ENCODE data around the gene SLC6A17. TPM values are rescaled to one million over a fixed set of nuclear protein-coding genes. Genes with fewer than 3 reads are reported as not detected.

The SLC6A17 gene
- total RNA-seq, 1 experiment from 2014 or later = 0.24 TPM

DNA sequence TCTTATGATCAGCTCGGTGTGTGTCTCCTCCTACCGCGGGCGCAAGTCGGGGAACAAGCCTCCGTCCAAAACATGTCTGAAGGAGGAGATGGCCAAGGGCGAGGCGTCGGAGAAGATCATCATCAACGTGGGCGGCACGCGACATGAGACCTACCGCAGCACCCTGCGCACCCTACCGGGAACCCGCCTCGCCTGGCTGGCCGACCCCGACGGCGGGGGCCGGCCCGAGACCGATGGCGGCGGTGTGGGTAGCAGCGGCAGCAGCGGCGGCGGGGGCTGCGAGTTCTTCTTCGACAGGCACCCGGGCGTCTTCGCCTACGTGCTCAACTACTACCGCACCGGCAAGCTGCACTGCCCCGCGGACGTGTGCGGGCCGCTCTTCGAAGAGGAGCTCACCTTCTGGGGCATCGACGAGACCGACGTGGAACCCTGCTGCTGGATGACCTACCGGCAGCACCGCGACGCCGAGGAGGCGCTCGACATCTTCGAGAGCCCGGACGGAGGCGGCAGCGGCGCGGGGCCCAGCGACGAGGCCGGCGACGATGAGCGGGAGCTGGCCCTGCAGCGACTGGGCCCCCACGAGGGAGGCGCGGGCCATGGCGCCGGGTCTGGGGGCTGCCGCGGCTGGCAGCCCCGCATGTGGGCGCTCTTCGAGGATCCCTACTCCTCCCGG lies 61.3 kb downstream of the SLC6A17 start:
- no peak overlapping the region for H3K27ac Mint-ChIP-seq
- peaks cover 33% of the 10 kb centered on the region for H3K4me1 Mint-ChIP-seq
- no peaks in the 10 kb centered on the region for H3K9me3 Mint-ChIP-seq
- DNase-seq (ENCODE audit: low spot score) (no peak), ATAC-seq (no peak)
- H3K36me3 Mint-ChIP-seq = no peaks in the 10 kb centered on the region
- peaks cover 22% of the 10 kb centered on the region for H3K27me3 Mint-ChIP-seq (ENCODE audit: low read depth)
- peak overlapping the region; percentile 79 for H3K4me3 Mint-ChIP-seq
- CTCF ChIA-PET = interaction anchor here (0.9 to 11.5 kb wide), 10 partner anchors 11 to 284 kb away, joined by 3 to 759 read pairs (median 5); no protein-coding TSS in a partner anchor
- POLR2A ChIA-PET = interaction anchor here (1.4 to 1.5 kb wide), 2 partner anchors 126 to 127 kb away, joined by 3 to 6 read pairs; no protein-coding TSS in a partner anchor
- TF ChIP-seq IRF2 (CRISPR knock-in tag; IDR thresholded peaks at IDR 0.05; ENCODE audit: borderline replicate concordance, low read depth) (no peak), GTF2I (CRISPR knock-in tag; conservative IDR thresholded peaks at IDR 0.05) (no peak), ZNF232 (CRISPR knock-in tag; IDR thresholded peaks at IDR 0.05) (no peak), ZNF317 (CRISPR knock-in tag; IDR thresholded peaks at IDR 0.05; ENCODE audit: borderline replicate concordance, low read depth) (peak; percentile 65; the same call in 1 of the 2 replicates), FOXP1 (CRISPR knock-in tag; IDR thresholded peaks at IDR 0.05; ENCODE audit: borderline replicate concordance) (peak; percentile 21; the same call in 1 of the 2 replicates), KAT7 (CRISPR knock-in tag; IDR thresholded peaks at IDR 0.05; ENCODE audit: borderline replicate concordance) (peak; percentile 15; the same call in 1 of the 2 replicates), ZNF423 (CRISPR knock-in tag; IDR thresholded peaks at IDR 0.05) (no peak), ETV6 (CRISPR knock-in tag; IDR thresholded peaks at IDR 0.05) (peak; percentile 86), JAZF1 (CRISPR knock-in tag; IDR thresholded peaks at IDR 0.05) (no peak), NFATC4 (CRISPR knock-in tag; IDR thresholded peaks at IDR 0.05) (no peak), SMAD4 (CRISPR knock-in tag; IDR thresholded peaks at IDR 0.05) (peak; percentile 67), GRHL2 (CRISPR knock-in tag; IDR thresholded peaks at IDR 0.05; ENCODE audit: insufficient replicate concordance, severe bottlenecking) (no peak), ZNF416 (CRISPR knock-in tag; IDR thresholded peaks at IDR 0.05) (no peak), CREM (CRISPR knock-in tag; IDR thresholded peaks at IDR 0.05) (no peak; the same call in 1 of the 2 replicates)
- TF ChIP-seq, protein P1, sequence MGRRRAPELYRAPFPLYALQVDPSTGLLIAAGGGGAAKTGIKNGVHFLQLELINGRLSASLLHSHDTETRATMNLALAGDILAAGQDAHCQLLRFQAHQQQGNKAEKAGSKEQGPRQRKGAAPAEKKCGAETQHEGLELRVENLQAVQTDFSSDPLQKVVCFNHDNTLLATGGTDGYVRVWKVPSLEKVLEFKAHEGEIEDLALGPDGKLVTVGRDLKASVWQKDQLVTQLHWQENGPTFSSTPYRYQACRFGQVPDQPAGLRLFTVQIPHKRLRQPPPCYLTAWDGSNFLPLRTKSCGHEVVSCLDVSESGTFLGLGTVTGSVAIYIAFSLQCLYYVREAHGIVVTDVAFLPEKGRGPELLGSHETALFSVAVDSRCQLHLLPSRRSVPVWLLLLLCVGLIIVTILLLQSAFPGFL (CRISPR knock-in tag; IDR thresholded peaks at IDR 0.05; ENCODE audit: borderline replicate concordance) = 0 out of 2 replicates have a peak, but pooled peaks have one; percentile 44
- TF ChIP-seq, protein P2, sequence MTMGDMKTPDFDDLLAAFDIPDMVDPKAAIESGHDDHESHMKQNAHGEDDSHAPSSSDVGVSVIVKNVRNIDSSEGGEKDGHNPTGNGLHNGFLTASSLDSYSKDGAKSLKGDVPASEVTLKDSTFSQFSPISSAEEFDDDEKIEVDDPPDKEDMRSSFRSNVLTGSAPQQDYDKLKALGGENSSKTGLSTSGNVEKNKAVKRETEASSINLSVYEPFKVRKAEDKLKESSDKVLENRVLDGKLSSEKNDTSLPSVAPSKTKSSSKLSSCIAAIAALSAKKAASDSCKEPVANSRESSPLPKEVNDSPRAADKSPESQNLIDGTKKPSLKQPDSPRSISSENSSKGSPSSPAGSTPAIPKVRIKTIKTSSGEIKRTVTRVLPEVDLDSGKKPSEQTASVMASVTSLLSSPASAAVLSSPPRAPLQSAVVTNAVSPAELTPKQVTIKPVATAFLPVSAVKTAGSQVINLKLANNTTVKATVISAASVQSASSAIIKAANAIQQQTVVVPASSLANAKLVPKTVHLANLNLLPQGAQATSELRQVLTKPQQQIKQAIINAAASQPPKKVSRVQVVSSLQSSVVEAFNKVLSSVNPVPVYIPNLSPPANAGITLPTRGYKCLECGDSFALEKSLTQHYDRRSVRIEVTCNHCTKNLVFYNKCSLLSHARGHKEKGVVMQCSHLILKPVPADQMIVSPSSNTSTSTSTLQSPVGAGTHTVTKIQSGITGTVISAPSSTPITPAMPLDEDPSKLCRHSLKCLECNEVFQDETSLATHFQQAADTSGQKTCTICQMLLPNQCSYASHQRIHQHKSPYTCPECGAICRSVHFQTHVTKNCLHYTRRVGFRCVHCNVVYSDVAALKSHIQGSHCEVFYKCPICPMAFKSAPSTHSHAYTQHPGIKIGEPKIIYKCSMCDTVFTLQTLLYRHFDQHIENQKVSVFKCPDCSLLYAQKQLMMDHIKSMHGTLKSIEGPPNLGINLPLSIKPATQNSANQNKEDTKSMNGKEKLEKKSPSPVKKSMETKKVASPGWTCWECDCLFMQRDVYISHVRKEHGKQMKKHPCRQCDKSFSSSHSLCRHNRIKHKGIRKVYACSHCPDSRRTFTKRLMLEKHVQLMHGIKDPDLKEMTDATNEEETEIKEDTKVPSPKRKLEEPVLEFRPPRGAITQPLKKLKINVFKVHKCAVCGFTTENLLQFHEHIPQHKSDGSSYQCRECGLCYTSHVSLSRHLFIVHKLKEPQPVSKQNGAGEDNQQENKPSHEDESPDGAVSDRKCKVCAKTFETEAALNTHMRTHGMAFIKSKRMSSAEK (CRISPR knock-in tag; IDR thresholded peaks at IDR 0.05; ENCODE audit: borderline replicate concordance) = no peak
- TF ChIP-seq, protein P3, sequence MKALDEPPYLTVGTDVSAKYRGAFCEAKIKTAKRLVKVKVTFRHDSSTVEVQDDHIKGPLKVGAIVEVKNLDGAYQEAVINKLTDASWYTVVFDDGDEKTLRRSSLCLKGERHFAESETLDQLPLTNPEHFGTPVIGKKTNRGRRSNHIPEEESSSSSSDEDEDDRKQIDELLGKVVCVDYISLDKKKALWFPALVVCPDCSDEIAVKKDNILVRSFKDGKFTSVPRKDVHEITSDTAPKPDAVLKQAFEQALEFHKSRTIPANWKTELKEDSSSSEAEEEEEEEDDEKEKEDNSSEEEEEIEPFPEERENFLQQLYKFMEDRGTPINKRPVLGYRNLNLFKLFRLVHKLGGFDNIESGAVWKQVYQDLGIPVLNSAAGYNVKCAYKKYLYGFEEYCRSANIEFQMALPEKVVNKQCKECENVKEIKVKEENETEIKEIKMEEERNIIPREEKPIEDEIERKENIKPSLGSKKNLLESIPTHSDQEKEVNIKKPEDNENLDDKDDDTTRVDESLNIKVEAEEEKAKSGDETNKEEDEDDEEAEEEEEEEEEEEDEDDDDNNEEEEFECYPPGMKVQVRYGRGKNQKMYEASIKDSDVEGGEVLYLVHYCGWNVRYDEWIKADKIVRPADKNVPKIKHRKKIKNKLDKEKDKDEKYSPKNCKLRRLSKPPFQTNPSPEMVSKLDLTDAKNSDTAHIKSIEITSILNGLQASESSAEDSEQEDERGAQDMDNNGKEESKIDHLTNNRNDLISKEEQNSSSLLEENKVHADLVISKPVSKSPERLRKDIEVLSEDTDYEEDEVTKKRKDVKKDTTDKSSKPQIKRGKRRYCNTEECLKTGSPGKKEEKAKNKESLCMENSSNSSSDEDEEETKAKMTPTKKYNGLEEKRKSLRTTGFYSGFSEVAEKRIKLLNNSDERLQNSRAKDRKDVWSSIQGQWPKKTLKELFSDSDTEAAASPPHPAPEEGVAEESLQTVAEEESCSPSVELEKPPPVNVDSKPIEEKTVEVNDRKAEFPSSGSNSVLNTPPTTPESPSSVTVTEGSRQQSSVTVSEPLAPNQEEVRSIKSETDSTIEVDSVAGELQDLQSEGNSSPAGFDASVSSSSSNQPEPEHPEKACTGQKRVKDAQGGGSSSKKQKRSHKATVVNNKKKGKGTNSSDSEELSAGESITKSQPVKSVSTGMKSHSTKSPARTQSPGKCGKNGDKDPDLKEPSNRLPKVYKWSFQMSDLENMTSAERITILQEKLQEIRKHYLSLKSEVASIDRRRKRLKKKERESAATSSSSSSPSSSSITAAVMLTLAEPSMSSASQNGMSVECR (CRISPR knock-in tag; IDR thresholded peaks at IDR 0.05; ENCODE audit: borderline replicate concordance) = peak; percentile 89
- TF ChIP-seq, protein P4, sequence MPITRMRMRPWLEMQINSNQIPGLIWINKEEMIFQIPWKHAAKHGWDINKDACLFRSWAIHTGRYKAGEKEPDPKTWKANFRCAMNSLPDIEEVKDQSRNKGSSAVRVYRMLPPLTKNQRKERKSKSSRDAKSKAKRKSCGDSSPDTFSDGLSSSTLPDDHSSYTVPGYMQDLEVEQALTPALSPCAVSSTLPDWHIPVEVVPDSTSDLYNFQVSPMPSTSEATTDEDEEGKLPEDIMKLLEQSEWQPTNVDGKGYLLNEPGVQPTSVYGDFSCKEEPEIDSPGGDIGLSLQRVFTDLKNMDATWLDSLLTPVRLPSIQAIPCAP (CRISPR knock-in tag; IDR thresholded peaks at IDR 0.05) = 0 out of 2 replicates have a peak, but pooled peaks have one; percentile 55
- TF ChIP-seq, protein P5, sequence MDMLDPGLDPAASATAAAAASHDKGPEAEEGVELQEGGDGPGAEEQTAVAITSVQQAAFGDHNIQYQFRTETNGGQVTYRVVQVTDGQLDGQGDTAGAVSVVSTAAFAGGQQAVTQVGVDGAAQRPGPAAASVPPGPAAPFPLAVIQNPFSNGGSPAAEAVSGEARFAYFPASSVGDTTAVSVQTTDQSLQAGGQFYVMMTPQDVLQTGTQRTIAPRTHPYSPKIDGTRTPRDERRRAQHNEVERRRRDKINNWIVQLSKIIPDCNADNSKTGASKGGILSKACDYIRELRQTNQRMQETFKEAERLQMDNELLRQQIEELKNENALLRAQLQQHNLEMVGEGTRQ (CRISPR knock-in tag; IDR thresholded peaks at IDR 0.05) = no peak
- TF ChIP-seq, protein P6, sequence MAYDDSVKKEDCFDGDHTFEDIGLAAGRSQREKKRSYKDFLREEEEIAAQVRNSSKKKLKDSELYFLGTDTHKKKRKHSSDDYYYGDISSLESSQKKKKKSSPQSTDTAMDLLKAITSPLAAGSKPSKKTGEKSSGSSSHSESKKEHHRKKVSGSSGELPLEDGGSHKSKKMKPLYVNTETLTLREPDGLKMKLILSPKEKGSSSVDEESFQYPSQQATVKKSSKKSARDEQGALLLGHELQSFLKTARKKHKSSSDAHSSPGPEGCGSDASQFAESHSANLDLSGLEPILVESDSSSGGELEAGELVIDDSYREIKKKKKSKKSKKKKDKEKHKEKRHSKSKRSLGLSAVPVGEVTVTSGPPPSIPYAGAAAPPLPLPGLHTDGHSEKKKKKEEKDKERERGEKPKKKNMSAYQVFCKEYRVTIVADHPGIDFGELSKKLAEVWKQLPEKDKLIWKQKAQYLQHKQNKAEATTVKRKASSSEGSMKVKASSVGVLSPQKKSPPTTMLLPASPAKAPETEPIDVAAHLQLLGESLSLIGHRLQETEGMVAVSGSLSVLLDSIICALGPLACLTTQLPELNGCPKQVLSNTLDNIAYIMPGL (CRISPR knock-in tag; IDR thresholded peaks at IDR 0.05) = peak; percentile 52; the same call in 1 of the 2 replicates
- TF ChIP-seq, protein P7, sequence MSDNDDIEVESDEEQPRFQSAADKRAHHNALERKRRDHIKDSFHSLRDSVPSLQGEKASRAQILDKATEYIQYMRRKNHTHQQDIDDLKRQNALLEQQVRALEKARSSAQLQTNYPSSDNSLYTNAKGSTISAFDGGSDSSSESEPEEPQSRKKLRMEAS (CRISPR knock-in tag; IDR thresholded peaks at IDR 0.05) = peak; percentile 36; the same call in 1 of the 2 replicates
